ENCODE results near the gene ZNF20. TPM values are rescaled to one million over a fixed set of nuclear protein-coding genes. Genes with fewer than 3 reads are reported as not detected.

Gene ZNF20
- total and polyA plus RNA-seq, 4 experiments from 2014 or later, result 1.6 to 7.4 (median 3.1) TPM

- DNase-seq, result peak; percentile 78 to 83 (median 78)
- ChIA-PET POLR2A (ENCODE audit: partially characterized antibody) (interaction anchor here (0.6 to 3.2 kb wide), 13 partner anchors 22 to 343 kb away, joined by 3 to 24 read pairs (median 5); partner anchors contain the start of genes ZNF136, ZNF44, ZNF442 and ZNF491), CTCF (ENCODE audit: partially characterized antibody) (interaction anchor here (0.9 to 5.5 kb wide), 28 partner anchors 9 to 355 kb away, joined by 3 to 44 read pairs (median 4); partner anchors contain the start of genes ZNF136, ZNF440, ZNF491 and ZNF625)
- H3K9me3 Mint-ChIP-seq, result peaks cover 4 to 11% (median 7%) of the 10 kb centered on the region in 8 donors
- H3K27me3 ChIP-seq (ENCODE audit: insufficient read depth, low read length), result no peaks in the 10 kb centered on the region
- no peaks in the 10 kb centered on the region for H3K27me3 Mint-ChIP-seq
- intact Hi-C loops (cut with micrococcal nuclease), result loop anchor here (1.0 kb wide), 8 partner anchors 23 to 343 kb away; partner anchors contain the start of gene ZNF136
- peaks cover 26% of the 10 kb centered on the region for H3K4me1 ChIP-seq (ENCODE audit: insufficient read depth, low read length)
- H3K9me3 ChIP-seq (ENCODE audit: control insufficient read depth in 1 of 2, low read length in 2 of 2), result peaks cover 0 to 10% of the 10 kb centered on the region in 2 donors
- H3K4me3 Mint-ChIP-seq, result peak overlapping the region; percentile 81 to 95 (median 91)
- peaks cover 20 to 25% of the 10 kb centered on the region in 2 donors for H3K36me3 Mint-ChIP-seq
- H3K27ac ChIP-seq (ENCODE audit: low read depth, low read length), result peak overlapping the region; percentile 63
- H3K4me3 ChIP-seq (ENCODE audit: low read length in 2 of 2), result peak overlapping the region; percentile 66 to 86
- H3K36me3 ChIP-seq (ENCODE audit: insufficient read depth, low read length), result peaks cover 4% of the 10 kb centered on the region
- peaks cover 28 to 43% (median 33%) of the 10 kb centered on the region in 4 donors for H3K4me1 Mint-ChIP-seq
- H3K27ac Mint-ChIP-seq, result peak overlapping the region; percentile 58 to 93 (median 79)
These were observed 625 bp upstream of the ZNF20 start for GRCh38 chr19:12140545-12141404.

- H3K4me1 ChIP-seq (ENCODE audit: insufficient read depth, low read length), result peaks cover 26% of the 10 kb centered on the region
- Mint-ChIP-seq H3K27me3 (no peaks in the 10 kb centered on the region), H3K36me3 (peaks cover 28 to 32% of the 10 kb centered on the region in 2 donors), H3K27ac (peak overlapping the region in 6 of 7 donors; percentile 29 to 79 (median 49)), H3K9me3 (peaks cover 0 to 9% (median 1%) of the 10 kb centered on the region in 8 donors), H3K4me1 (peaks cover 28 to 43% (median 33%) of the 10 kb centered on the region in 4 donors), H3K4me3 (peak overlapping the region; percentile 81 to 95 (median 91))
- no peak for DNase-seq
- H3K4me3 ChIP-seq (ENCODE audit: low read length in 2 of 2), result peak overlapping the region in 1 of 2 donors; percentile 66
- intact Hi-C loops (cut with micrococcal nuclease), result no loop called here
- no peaks in the 10 kb centered on the region for H3K27me3 ChIP-seq (ENCODE audit: insufficient read depth, low read length)
- H3K27ac ChIP-seq (ENCODE audit: low read depth, low read length), result peak overlapping the region; percentile 63
- ChIA-PET CTCF (ENCODE audit: partially characterized antibody) (interaction anchor here (1.0 to 5.5 kb wide), 6 partner anchors 24 to 357 kb away, joined by 3 to 44 read pairs (median 14); partner anchors contain the start of genes ZNF136 and ZNF700), POLR2A (ENCODE audit: partially characterized antibody) (interaction anchor here (1.1 to 3.2 kb wide), 5 partner anchors 23 to 215 kb away, joined by 3 to 24 read pairs (median 12); partner anchors contain the start of genes ZNF136, ZNF44, ZNF700 and ZNF763)
- no peaks in the 10 kb centered on the region for H3K9me3 ChIP-seq (ENCODE audit: control insufficient read depth in 1 of 2, low read length in 2 of 2)
- H3K36me3 ChIP-seq (ENCODE audit: insufficient read depth, low read length), result peaks cover 3% of the 10 kb centered on the region
These were observed 881 bp downstream of the ZNF20 start for GRCh38 chr19:12139269-12139668.

- intact Hi-C loops (cut with micrococcal nuclease), result no loop called here
- peak overlapping the region in 7 of 8 donors; percentile 3 to 83 (median 33) for H3K4me3 Mint-ChIP-seq
- H3K27me3 Mint-ChIP-seq, result no peaks in the 10 kb centered on the region
- peaks cover 0 to 25% (median 18%) of the 10 kb centered on the region in 8 donors for H3K9me3 Mint-ChIP-seq
- Histone ChIP-seq H3K4me3 (ENCODE audit: low read length in 2 of 2) (no peak overlapping the region), H3K9me3 (ENCODE audit: control insufficient read depth in 1 of 2, low read length in 2 of 2) (peaks cover 4 to 14% of the 10 kb centered on the region in 2 donors), H3K36me3 (ENCODE audit: insufficient read depth, low read length) (peaks cover 21% of the 10 kb centered on the region), H3K27me3 (ENCODE audit: insufficient read depth, low read length) (no peaks in the 10 kb centered on the region), H3K27ac (ENCODE audit: low read depth, low read length) (no peak overlapping the region), H3K4me1 (ENCODE audit: insufficient read depth, low read length) (peaks cover 26% of the 10 kb centered on the region)
- peak in 4 of 5 donors; percentile 35 to 36 (median 36) for DNase-seq
- H3K36me3 Mint-ChIP-seq, result peaks cover 46 to 49% of the 10 kb centered on the region in 2 donors
- CTCF ChIA-PET (ENCODE audit: partially characterized antibody), result interaction anchor here (0.7 to 5.5 kb wide), 8 partner anchors 10 to 340 kb away, joined by 3 to 44 read pairs (median 4); partner anchors contain the start of gene ZNF700
- POLR2A ChIA-PET (ENCODE audit: partially characterized antibody), result no interaction called here
- H3K27ac Mint-ChIP-seq, result peak overlapping the region in 6 of 7 donors; percentile 36 to 61 (median 56)
- H3K4me1 Mint-ChIP-seq, result peaks cover 28 to 43% (median 33%) of the 10 kb centered on the region in 4 donors
These were observed 2.8 kb downstream of the ZNF20 start for GRCh38 chr19:12137221-12137940.

- ChIA-PET POLR2A (ENCODE audit: partially characterized antibody) (no interaction called here), CTCF (ENCODE audit: partially characterized antibody) (no interaction called here)
- Histone ChIP-seq H3K4me1 (ENCODE audit: insufficient read depth, low read length) (no peaks in the 10 kb centered on the region), H3K36me3 (ENCODE audit: insufficient read depth, low read length) (peaks cover 26% of the 10 kb centered on the region), H3K9me3 (ENCODE audit: control insufficient read depth in 1 of 2, low read length in 2 of 2) (peaks cover 4 to 16% of the 10 kb centered on the region in 2 donors), H3K4me3 (ENCODE audit: low read length in 2 of 2) (no peak overlapping the region), H3K27ac (ENCODE audit: low read depth, low read length) (no peak overlapping the region), H3K27me3 (ENCODE audit: insufficient read depth, low read length) (no peaks in the 10 kb centered on the region)
- Mint-ChIP-seq H3K27ac (no peak overlapping the region), H3K4me1 (peaks cover 4 to 15% (median 9%) of the 10 kb centered on the region in 4 donors), H3K9me3 (peaks cover 2 to 50% (median 42%) of the 10 kb centered on the region in 8 donors), H3K27me3 (no peaks in the 10 kb centered on the region), H3K4me3 (no peak overlapping the region), H3K36me3 (peaks cover 54 to 64% of the 10 kb centered on the region in 2 donors)
- intact Hi-C loops (cut with micrococcal nuclease), result no loop called here
- no peak for DNase-seq
These were observed 7.1 kb downstream of the ZNF20 start for GRCh38 chr19:12133069-12133468.

GRCh38 chr19:12126707-12127106 lies 13.4 kb downstream of the ZNF20 start:
- Histone ChIP-seq H3K27ac (ENCODE audit: low read depth, low read length) (no peak overlapping the region), H3K27me3 (ENCODE audit: insufficient read depth, low read length) (no peaks in the 10 kb centered on the region), H3K36me3 (ENCODE audit: insufficient read depth, low read length) (peaks cover under 1% of the 10 kb centered on the region), H3K4me1 (ENCODE audit: insufficient read depth, low read length) (no peaks in the 10 kb centered on the region), H3K9me3 (ENCODE audit: control insufficient read depth in 1 of 2, low read length in 2 of 2) (no peaks in the 10 kb centered on the region), H3K4me3 (ENCODE audit: low read length in 2 of 2) (no peak overlapping the region)
- Mint-ChIP-seq H3K4me1 (no peaks in the 10 kb centered on the region), H3K4me3 (no peak overlapping the region), H3K27ac (no peak overlapping the region), H3K9me3 (peaks cover 2 to 25% (median 18%) of the 10 kb centered on the region in 8 donors), H3K36me3 (peaks cover 6 to 14% of the 10 kb centered on the region in 2 donors), H3K27me3 (no peaks in the 10 kb centered on the region)
- ChIA-PET POLR2A (ENCODE audit: partially characterized antibody) (no interaction called here), CTCF (ENCODE audit: partially characterized antibody) (interaction anchor here (0.8 to 1.9 kb wide), 8 partner anchors 10 to 328 kb away, joined by 3 to 10 read pairs (median 3); partner anchors contain the start of genes ZNF20 and ZNF491)
- peak in 2 of 5 donors; percentile 7 to 12 for DNase-seq
- intact Hi-C loops (cut with micrococcal nuclease), result no loop called here

GRCh38 chr19:12117201-12117970 lies 22.8 kb downstream of the ZNF20 start:
- Mint-ChIP-seq H3K4me1 (no peaks in the 10 kb centered on the region), H3K27me3 (no peaks in the 10 kb centered on the region), H3K36me3 (no peaks in the 10 kb centered on the region), H3K4me3 (no peak overlapping the region), H3K9me3 (peaks cover 3 to 31% (median 10%) of the 10 kb centered on the region in 8 donors), H3K27ac (no peak overlapping the region)
- H3K27me3 ChIP-seq (ENCODE audit: insufficient read depth, low read length), result no peaks in the 10 kb centered on the region
- ChIA-PET POLR2A (ENCODE audit: partially characterized antibody) (no interaction called here), CTCF (ENCODE audit: partially characterized antibody) (interaction anchor here (2.4 kb wide), 1 partner anchor 58 kb away, joined by 7 read pairs; no protein-coding TSS in a partner anchor)
- intact Hi-C loops (cut with micrococcal nuclease), result no loop called here
- H3K27ac ChIP-seq (ENCODE audit: low read depth, low read length), result no peak overlapping the region
- H3K36me3 ChIP-seq (ENCODE audit: insufficient read depth, low read length), result no peaks in the 10 kb centered on the region
- H3K4me1 ChIP-seq (ENCODE audit: insufficient read depth, low read length), result no peaks in the 10 kb centered on the region
- no peak for DNase-seq
- no peak overlapping the region for H3K4me3 ChIP-seq (ENCODE audit: low read length in 2 of 2)
- no peaks in the 10 kb centered on the region for H3K9me3 ChIP-seq (ENCODE audit: control insufficient read depth in 1 of 2, low read length in 2 of 2)

Measured in CD4-positive, alpha-beta memory T cell (primary cell).